Measurements from ENCODE around the gene USP30. TPM values are rescaled to one million over a fixed set of nuclear protein-coding genes. Genes with fewer than 3 reads are reported as not detected.

The USP30 gene
- total RNA-seq, 2 experiments from 2014 or later = 11.4 to 11.8 TPM

Other genes with a start within 250 kb of the USP30 start
- 10 to 100 TPM; 27.4 to 30.2 TPM for gene SSH1, start 195.0 kb upstream of the USP30 start, total RNA-seq
- not detected for gene DAO, start 172.5 kb upstream of the USP30 start, total RNA-seq
- not detected for gene SVOP, start 31.5 kb upstream of the USP30 start, total RNA-seq
- 10 to 100 TPM; 23.9 to 28.6 TPM for gene ALKBH2, start 40.9 kb downstream of the USP30 start, total RNA-seq
- 10 to 100 TPM; 57.9 to 61.9 TPM for gene UNG, start 45.0 kb downstream of the USP30 start, total RNA-seq
- gene ACACB, start 64.0 kb downstream of the USP30 start, total RNA-seq = 10 to 100 TPM; 11.1 to 12.7 TPM

Data from activated CD4-positive, alpha-beta memory T cell treated with anti-CD3 and anti-CD28 coated beads for 36 hours (primary cell).